ENCODE results near the gene TNFAIP8L2.
"Not testable (repeated sequence)": the region's sequence is repeated elsewhere in the genome, so short reads cannot be mapped to it uniquely, and the experiment has no call there.

The TNFAIP8L2 gene

DNA sequence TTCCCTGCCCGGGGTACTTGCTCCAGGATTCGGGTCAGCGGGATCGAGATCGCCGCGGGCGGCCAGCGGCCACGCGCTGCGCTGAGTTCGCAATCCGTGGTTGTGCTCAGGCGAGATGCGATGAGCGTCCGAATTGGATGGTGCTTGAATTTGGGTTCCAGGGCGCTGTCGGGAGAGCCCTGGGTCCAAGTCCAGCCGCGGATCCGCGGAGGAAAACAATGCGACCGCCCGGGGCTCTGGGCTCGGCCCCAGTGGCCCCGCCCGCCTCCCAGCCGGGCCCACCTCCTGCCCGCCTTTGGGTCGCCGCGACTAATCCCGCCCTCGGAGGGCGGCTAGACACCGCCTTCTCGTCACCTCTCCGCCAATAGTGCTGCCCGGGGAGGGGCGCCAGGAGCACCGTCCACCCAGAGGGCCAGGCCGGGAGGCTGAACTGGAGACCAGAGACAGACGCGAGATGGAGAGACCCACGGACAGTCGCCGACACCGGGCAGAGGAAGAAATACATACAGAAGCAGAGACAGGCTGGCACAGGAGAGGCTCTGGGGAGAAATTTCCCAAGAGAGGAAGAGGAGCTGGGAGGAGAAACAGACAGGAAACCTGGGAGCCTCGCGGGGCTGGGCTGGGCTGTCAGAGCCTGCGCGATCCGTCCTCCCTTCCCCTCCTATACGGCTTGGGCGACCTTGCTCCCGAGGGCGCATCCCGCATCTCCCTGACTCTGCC lies 9.9 kb upstream of the TNFAIP8L2 start, which contains the start of gene SEMA6C:
Gene SEMA6C (minus strand): TSS at position 220 of the 720 bp plus-strand sequence. CDS start 4,010 bp downstream, outside the sequence.
- peak; percentile 84 for DNase-seq

DNA sequence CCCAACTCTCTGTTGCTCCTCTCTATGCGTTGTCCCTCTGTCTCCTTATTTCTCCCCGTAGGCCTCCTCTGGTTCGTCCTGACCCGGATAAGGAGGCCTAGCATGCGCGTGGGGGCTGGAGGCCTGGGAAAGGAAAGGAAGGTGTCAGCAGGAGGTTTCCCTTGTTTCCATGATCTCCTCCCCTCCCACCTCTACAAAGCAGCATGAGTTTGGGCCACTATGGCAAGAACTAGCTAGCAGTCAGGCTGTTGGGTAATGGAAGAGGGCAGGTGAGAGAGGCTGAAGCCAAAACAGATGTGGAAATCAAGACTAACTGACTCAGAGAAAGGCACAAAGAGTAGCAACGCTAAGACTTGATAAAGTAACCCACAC lies 9.3 kb upstream of the TNFAIP8L2 start:
- no peak for DNase-seq

DNA sequence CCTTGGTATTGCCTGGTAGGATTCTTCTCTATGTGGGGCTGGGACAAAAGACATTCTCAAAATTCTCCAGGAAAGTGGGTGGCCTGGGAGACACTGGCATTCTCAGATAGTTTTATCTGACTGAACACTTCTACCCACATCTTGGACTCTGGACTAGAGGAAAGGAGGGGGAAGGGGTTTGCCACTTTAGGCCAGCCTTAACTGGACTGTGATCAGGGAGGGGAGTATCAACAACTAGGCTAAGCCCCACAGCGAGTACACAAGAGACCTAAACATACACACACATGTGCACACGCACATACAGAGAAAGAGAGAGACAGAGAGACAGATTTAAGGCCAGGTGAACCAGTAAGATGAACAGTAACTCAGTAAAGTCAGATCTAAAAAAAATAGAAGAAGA lies 8.8 kb upstream of the TNFAIP8L2 start:
- DNase-seq: no peak

DNA sequence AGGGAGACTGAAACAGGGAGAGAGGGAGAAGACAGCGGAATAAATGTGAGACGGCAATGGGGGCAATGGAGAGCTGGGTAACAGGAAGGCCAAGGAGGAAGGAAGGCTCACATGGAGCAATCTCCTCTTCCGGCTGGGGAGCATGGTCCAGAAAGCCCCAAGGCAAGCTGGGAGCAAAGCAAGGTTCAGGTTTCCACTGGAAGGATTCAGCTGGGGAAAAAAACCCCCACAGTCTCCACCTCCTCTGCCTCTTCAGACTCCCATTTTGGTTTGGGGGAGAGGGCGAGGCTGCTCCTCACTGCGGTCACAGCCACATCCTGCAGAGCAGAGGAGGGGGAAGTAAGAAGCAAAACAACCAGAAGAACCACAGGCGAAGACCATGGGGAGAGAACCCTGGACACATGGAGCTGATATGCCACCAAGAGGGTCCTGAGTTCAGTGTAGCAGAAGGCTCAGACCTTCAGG lies 650 bp downstream of the TNFAIP8L2 start:
- no peak for DNase-seq

DNA sequence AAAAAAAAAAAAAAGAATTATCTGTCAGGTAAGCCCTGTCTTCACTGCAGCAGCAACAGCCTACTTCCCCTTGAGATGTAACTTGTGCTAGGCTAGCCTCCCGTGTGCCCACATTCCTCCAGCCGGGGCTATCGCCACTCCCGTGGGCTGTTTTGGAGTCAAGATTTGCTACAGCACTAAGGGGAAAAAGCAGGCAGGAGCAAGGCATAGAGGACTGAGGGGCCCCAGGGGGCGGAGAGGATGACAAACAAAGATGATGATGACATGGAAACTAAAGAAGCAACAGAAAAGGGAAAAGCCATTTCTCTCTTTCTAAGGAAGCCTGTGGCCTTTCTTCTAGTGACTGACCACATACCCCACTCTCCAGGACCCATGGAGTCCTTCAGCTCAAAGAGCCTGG lies 1.9 kb downstream of the TNFAIP8L2 start:
- DNase-seq: no peak

DNA sequence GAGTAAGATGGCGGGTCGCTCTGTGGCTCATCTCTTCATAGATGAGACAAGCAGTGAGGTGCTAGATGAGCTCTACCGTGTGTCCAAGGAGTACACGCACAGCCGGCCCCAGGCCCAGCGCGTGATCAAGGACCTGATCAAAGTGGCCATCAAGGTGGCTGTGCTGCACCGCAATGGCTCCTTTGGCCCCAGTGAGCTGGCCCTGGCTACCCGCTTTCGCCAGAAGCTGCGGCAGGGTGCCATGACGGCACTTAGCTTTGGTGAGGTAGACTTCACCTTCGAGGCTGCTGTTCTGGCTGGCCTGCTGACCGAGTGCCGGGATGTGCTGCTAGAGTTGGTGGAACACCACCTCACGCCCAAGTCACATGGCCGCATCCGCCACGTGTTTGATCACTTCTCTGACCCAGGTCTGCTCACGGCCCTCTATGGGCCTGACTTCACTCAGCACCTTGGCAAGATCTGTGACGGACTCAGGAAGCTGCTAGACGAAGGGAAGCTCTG lies 2.4 kb downstream of the TNFAIP8L2 start:
- no peak for DNase-seq

DNA sequence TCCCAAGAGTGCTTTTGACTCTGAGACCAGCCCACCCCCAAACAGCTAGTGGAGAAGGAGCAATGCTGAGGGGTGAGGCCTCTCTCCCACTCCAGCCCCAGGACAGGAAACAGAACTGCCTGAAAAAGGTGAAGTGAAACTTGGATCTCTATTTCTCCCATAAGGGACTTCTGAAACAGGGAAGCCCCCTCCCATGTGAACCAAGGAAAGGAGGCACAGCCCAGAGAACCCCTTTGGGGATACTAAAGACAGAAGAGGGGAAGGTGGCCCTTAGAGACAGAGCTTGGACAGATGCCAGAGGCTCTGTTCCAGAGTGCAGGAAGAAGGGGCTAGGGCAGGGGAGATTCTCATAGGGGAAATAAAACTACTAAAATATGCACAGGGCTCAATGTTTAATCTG lies 2.9 kb downstream of the TNFAIP8L2 start:
- no peak for DNase-seq

DNA sequence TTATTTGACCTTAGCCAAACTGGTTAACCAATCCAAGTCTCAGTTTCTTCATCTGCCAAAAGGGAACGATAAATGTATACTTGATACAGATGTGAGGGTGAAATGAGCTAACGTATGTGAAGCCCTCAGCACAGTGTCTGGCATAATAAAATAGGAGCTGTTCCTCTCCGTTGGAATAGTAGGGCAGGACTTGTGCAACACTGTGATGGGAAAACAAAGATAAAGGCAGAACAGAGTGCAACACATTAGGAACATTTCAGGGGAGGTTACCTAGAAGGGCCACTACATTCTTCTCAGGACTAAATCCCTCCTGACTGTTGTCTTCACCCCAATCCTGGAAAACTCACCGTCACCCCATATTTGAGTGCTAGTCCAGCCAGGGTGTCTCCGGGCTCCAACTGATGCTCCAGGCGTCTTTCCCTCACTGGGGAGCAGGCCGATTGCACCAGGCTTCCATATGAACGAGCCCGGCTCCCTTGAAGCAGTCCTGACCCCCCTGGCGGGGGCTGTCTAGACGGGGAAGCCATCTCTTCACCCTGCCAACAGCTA lies 8.4 kb downstream of the TNFAIP8L2 start:
- no peak for DNase-seq

DNA sequence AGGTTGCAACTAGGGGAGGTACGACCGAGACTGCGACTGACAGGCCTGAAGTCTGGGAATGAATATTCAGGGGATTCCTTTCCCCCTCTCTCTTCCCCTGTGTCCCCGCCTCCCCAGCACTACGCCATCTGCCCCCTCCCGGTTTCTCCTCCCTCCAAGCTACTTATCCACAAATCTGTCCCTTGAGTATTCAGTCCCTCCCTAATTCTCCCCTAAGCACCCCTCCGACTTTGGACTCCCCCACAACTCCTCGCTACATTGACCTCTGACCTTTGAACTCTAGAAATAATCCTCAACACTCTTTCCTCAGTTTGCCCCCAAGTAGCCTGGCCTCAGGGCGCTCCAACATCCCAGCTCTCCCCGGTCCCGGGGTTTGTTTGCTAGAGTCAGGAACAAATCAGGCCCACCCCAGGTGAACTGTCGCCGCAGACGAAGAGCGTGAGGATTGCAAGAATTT lies 8.9 kb downstream of the TNFAIP8L2 start:
- DNase-seq: no peak

DNA sequence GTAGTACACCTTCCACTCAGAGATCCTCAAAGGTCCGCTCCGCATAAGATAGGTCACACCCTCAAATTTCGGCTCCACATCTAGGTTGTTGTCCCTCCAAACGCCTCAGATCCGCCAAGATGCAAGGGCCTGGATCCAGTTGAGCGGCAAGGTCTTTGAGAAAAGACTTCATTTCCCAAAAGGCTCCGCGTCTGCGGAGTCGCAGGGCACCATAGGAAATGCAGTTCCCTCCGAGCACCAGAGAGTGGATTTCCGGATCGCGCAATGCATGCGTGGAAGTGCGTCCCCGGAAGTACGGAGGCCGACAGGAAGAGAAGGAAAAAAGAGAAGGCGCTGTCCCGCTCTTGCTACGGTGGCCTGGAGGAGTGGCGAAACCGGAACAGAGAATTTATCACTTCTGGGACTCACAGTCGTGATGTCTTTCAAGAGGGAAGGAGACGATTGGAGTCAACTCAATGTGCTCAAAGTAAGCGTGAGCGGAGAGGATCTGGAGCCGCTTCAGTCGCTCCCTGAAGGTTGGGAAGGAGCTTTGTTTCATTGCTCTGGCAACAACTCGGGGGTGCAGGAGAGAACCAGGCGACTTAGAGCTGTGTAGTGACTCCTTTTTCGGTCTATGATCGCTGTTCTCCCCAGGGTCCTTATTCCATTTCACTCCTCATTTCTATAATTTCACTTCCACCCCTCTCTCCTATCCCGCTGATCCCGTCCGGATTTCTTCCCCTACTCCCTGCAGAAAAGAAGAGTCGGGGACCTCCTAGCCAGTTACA lies 9.5 kb downstream of the TNFAIP8L2 start, which contains the start of the genes LYSMD1 and SCNM1:
Gene LYSMD1 (minus strand): TSS at position 165 of the 767 bp plus-strand sequence. CDS start 644 bp downstream, outside the sequence.
Gene SCNM1 (plus strand): TSS at position 407 of the 767 bp plus-strand sequence. CDS start 9 bp downstream, at position 416.
- peak; percentile 98 for DNase-seq

DNA sequence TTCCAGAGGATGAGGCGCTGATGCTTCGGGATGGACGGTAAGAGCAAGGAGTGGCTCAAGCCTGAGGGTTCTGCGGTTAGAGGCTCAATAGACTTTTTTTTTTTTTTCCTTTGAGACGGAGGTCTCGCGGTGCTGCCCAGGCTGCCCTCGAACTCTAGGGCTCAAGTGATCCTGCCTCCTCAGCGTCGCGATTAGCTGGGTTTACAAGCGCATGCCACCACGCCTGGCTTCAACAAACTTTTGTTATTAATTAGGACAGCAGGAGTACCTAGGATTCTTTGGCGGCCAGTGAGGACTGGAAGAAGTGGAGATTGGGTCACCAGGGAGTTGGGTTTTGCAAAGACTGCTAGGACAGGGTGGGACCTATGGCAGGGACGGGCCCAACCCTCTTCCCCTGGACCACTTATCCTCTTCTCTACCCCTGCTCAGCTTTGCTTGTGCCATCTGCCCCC lies 10.1 kb downstream of the TNFAIP8L2 start:
- DNase-seq: no peak

DNA sequence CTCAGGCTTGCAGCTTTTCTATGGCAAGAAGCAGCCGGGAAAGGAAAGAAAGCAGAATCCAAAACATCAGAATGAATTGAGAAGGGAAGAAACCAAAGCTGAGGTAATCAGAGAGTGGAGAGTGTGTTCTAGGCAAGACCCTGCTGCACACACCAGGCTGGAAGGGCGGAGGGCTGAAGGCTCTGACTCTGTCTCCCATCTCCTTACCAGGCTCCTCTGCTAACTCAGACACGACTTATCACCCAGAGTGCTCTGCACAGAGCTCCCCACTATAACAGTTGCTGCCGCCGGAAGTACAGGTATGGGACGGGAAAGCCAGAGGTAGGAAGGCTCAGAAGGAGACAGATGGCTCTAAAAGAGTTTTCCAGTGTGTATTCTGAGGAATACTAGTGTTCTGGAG lies 10.7 kb downstream of the TNFAIP8L2 start:
- DNase-seq: no peak

DNA sequence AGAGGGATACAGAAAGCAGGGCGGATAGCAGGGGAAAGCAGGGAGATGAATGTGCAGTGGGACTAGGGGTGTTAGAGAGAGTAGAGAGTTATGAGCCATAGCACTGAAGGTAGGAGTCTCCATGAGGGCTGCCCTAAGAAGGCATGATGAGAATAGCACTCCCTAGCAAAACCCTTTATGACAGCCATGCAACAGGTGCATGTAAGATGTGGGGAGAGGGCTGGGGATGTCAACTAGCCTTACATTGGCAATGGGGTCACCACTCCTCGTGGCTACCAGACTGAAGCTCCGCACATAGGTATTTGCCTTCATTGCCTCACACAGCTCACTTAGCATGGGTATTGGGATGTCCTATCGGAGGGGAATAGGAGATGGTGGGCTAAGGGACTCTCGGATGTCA lies 14.7 kb downstream of the TNFAIP8L2 start:
- no peak for DNase-seq

DNA sequence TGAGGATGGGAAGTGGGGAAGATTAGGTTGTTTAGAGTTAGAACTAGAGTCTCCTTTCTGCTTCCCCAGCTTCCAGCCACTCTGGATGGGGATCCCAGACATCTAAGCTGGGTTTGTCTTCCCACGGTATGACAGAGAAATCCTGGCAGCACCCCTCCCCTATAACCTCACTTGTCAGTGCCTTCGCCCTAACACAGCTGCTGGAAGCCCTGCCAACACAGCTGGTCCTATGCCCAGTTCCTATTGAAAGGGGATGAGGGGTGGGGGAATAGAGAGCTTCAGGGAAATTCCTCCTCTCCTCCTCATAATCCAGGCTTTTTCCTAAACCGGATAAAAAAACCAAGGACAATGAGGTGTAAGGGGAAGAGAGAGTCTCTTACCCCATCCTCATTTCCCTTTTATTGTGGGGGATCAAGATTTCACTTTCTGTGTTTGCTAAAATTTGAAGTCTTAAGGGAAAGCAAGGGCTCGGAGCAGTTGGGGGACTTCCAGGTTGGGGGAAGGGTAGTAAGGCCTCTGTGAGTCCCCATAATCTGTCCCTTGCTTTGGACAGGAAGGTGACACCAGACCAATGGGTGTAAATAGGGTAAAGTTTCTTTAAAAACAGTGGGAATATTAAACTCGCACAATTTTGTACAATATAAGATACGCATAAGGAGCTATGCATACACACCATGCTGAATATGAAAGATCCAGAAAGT lies 18.7 kb downstream of the TNFAIP8L2 start:
- no peak for DNase-seq

DNA sequence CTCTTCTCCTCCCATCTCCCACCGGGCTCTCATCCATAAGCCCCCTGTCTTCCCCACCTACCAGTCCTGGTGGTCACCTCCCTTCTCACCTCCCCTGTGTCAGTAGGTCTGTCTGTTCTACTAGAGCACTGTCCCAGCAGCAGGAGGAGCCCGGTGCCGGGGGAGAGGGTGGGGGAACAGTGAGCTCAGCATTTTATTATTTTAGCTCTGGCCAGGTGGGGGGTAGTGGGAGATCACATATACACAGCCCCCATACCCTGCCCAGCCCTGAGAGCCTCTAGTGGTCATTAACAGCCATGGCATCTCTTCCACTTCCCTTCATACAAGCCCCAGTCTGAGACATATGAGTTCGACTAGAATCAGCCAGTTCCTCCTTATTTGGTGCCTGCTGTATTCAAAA lies 19.4 kb downstream of the TNFAIP8L2 start, which contains the start of gene TMOD4:
Gene TMOD4 (minus strand): TSS at position 119 of the 400 bp plus-strand sequence. CDS start 1,106 bp downstream, outside the sequence.
- no peak for DNase-seq

DNA sequence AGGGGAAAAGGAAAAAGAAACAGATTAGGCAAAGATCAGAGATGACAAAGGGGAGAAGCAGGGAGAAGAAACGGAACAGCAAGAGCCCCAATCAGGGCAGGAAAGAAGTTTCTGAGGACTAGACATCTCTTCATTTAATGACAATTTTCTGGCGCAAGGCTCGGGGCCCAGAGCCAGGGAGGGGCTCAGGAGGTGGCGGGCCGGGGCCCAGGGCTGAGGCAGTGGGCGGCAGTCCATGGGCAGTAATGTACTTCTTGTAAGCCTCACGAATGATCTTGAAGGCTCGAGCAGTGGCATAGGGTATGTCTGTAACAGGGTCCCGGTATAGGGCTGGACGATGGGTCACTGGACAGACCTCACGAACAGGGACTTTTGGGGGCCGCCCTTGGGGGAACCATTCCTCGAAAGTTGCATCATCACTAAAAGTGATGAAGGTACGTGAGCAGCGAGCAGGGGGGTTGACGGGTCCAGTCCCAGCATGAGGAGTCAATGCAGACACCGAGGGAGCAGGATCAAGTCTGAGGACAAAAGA lies 20.1 kb downstream of the TNFAIP8L2 start:
- DNase-seq: no peak

DNA sequence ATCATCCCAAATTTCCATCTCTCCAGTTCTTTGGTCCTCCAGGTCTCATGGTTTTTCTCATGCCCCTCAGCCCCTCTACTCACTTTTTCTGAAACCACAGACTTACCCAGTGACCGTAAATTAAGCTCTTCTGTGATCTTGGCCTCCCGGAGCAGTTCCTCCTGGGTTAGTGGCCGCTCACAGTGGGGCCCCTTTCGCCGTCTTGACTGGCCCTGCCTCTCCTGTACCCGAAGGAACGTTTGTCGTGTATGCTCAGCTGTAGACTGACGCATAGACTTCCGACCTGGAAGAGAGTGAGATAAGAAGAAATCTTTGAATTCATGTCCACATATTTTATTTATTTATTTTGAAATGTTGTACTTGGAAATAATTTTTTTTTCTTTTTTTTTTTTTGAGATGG lies 27.8 kb downstream of the TNFAIP8L2 start:
- no peak for DNase-seq

DNA sequence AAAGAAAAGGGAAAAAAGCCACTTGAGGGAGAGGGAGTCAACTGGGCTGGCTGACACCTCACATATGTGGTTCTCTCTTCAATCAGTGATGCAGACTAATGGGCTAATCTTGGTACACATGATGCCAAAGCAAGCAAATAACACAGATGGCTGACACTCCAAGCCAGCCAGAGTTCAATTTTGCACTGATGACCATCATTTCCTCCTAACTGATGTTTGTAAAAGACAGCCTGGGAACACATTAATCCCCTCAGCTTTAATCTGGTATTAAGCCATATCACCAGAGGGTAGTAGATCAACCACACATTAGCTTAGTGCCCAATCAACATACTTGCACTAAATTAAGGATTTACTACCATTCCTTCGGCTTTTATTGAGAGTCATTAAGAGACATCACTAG lies 30.8 kb downstream of the TNFAIP8L2 start:
- DNase-seq: no peak

DNA sequence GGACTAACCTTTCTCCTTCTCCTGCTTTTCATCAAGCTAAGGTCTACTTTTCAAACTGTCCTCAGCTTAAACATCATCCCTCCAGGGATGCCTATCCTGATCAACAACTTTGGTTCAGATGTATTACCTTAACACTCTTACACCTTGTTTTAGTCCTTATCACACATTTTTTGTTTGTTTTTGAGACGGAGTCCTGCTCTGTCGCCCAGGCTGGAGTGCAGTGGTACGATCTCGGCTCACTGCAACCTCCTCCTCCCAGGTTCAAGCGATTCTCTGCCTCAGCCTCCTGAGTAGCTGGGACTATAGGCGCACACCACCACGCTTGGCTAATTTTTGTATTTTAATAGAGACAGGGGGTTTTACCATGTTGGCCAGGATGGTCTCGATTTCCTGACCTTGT lies 32.2 kb downstream of the TNFAIP8L2 start:
- DNase-seq: not testable (repeated sequence)

DNA sequence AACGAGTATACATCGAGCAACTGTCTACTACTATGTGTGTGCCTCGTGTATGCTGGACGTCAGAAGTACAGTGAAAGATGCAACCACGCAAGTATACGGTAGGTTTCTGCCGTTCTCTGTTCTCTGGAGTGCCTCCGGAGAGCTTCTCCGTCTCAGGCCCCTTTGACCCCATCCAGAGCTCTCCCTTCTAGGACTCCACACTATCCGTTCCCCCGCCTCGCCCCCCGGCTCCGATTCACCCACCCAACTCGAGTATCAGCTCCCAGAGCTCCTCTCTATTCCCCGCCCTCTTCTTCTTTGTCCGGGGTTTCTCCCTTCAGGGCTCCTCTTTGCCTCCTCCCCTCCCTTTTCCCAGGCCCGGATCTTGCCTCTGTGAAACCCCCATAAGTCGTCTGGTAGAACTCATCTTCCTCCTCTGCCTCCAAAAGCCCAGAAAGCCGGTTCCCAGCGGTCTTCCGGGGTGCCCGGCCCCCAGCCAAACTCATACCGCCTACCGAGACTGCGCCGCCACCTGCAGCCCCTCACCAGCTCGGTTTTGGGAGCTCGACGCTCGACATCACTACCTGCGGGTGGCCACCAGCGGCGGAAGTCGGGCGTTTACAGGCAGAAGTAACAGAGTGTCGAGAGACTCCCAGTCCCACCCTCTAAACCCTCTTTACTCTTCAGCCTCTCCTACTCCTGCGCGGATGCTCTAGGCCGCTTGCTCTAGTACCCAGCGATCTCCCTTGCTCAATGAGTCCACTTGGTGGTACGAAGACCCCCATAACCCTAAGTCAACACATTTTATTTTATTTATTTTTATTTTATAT lies 33.4 kb downstream of the TNFAIP8L2 start, which contains the start of gene VPS72:
Gene VPS72 (minus strand): TSS at position 561 of the 809 bp plus-strand sequence. CDS start 76 bp downstream, at position 485.
- peak; percentile 91 for DNase-seq

DNA sequence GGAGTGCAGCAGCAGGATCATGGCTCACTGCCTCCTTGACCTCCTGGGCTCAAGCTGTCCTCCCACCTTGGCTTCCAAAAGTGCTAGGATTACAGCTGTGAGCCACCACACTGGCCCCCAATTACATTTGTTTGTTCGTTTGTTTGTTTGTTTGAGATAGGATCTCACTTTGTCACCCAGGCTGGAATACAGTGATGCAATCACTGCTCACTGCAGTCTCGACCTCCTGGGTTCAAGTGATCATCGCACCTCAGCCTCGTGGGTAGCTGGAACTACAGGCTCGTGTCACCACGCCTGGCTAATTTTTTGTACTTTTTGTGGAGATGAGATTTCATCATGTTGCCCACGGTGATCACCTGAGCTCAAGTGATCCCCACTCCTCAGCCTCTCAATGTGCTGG lies 35.6 kb downstream of the TNFAIP8L2 start:
- no peak for DNase-seq
